Measurements from ENCODE around the gene ABCB8. TPM values are rescaled to one million over a fixed set of nuclear protein-coding genes. Genes with fewer than 3 reads are reported as not detected.
A peak's percentile ranks its signal among the peaks of the same experiment; 100 is the strongest.

ABCB8 gene
- polyA plus RNA-seq, 1 donor from 2014 or later, result 21.6 TPM

DNA sequence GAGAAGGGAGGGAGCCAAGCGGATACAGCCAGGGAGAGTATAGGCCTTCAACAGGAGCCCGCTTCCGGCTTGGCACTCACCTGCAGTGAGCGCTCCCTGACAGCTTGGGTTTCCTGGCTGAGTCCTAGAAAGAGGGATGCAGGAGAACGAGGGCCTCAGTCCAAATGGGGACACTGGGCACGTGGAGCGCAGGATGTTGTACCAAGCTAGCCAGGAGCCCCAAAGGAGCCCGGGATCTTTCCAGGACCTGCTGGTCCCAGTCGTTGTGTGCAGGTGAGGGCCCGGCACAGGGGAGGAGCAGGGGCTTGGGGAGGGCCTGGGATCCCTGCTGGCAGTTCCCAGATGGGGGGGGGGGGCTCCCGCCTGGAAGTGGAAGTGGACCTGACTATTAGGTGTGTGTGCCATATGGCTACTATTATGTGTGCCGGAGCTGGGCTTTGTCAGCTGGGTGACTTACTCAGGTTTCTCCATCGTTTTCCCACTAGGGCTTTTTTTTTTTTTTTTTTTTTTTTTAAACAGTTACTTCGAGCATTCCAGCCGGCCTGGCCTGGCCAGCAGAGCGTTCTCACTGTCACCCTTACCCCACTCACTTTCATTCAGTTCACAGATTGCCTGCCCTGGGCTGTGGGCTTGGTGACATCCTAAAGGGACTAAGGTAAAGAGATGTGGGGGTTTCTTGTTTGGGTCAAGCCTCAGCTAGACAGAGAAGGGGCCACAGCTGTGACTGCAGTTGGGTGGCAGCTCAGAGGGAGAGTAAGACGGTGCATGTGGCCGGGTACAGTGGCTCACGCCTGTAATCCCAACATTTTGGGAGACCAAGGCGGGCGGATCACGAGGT is 61.9 kb downstream of the ABCB8 start:
- Mint-ChIP-seq H3K9me3 (no peaks in the 10 kb centered on the region), H3K27me3 (no peaks in the 10 kb centered on the region), H3K27ac (peak overlapping the region in 1 of 3 donors; percentile 84), H3K4me1 (peaks cover 1 to 16% (median 14%) of the 10 kb centered on the region in 3 donors), H3K4me3 (peak overlapping the region in 1 of 4 donors; percentile 20), H3K36me3 (no peaks in the 10 kb centered on the region)

DNA sequence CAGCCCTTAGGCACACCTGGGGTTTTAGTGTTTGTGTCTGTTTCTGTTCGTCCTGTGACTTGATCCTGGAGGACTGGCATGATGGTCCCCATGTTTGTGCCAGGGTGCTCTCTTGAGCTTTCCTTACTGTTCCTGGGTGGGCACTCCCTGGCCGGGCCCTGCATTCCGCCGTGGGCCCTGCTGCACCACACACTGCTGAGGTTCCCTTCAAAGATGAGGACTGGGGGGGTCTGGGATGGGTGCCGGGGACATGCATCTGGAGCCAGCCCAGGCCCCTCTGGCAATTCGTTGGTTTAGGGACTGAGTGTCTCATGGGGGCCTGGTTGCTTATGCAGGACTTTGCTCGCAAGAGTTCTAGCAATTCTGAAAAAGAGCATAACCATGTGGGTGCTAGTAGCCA is 62.8 kb downstream of the ABCB8 start:
- Mint-ChIP-seq H3K27me3 (no peaks in the 10 kb centered on the region), H3K4me1 (peaks cover 0 to 12% (median 9%) of the 10 kb centered on the region in 3 donors), H3K27ac (peak overlapping the region in 2 of 3 donors; percentile 23 to 26), H3K4me3 (peak overlapping the region in 1 of 4 donors; percentile 2), H3K36me3 (no peaks in the 10 kb centered on the region), H3K9me3 (no peaks in the 10 kb centered on the region)

DNA sequence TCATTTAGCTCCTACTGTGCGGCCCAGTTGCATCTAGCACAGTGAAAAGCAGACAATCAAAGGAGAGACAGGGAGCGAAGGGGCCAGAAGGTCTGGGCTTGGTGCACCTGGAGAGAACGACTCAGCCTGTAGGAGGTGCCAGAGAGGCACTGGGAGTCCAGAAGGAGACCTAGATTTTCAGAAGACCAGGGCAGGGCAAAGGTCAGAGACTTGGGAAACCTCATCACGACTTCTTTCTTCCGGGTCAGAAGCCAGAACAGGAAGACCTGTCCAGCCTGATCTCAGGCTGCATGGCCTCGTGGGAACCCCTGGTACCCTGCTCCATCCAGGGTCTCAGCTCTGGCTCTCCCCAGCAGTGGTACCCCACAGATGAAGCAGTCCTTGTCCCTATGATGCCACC is 63.2 kb downstream of the ABCB8 start:
- Mint-ChIP-seq H3K9me3 (no peaks in the 10 kb centered on the region), H3K4me3 (peak overlapping the region in 2 of 4 donors; percentile 2 to 33), H3K4me1 (peaks cover 0 to 12% (median 9%) of the 10 kb centered on the region in 3 donors), H3K36me3 (no peaks in the 10 kb centered on the region), H3K27me3 (no peaks in the 10 kb centered on the region), H3K27ac (peak overlapping the region in 1 of 3 donors; percentile 26)

DNA sequence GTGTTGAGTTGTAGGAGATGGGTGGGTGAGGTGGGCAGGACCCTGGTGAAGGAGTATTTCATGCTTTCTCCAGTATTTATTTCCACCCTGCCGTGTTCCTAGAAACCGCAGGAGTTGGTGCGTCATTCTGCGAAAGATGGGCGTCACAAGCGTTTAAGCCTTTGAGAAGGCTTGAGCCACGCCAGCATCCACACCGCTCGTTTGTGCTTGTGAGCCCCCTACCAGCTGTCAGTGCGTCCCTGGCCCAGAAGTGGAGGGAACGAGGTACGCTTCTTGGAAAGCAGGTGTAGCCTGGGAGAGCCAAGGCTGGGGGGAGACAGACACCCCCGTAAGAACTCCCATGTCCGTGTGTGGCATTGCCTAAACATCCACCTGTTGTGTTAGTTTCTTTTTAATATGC is 63.7 kb downstream of the ABCB8 start:
- Mint-ChIP-seq H3K27ac (no peak overlapping the region), H3K9me3 (no peaks in the 10 kb centered on the region), H3K27me3 (no peaks in the 10 kb centered on the region), H3K36me3 (no peaks in the 10 kb centered on the region), H3K4me3 (no peak overlapping the region), H3K4me1 (peaks cover 0 to 12% (median 9%) of the 10 kb centered on the region in 3 donors)

- H3K9me3 Mint-ChIP-seq, result no peaks in the 10 kb centered on the region
- H3K27me3 Mint-ChIP-seq, result no peaks in the 10 kb centered on the region
- no peaks in the 10 kb centered on the region for H3K36me3 Mint-ChIP-seq
- H3K4me1 Mint-ChIP-seq, result peaks cover 0 to 9% (median 4%) of the 10 kb centered on the region in 3 donors
- no peak overlapping the region for H3K4me3 Mint-ChIP-seq
- no peak overlapping the region for H3K27ac Mint-ChIP-seq
Measured at GRCh38 chr7:151093748-151094147, 65.5 kb downstream of the ABCB8 start.

- peak overlapping the region in 1 of 3 donors; percentile 85 for H3K27ac Mint-ChIP-seq
- no peaks in the 10 kb centered on the region for H3K9me3 Mint-ChIP-seq
- H3K36me3 Mint-ChIP-seq, result no peaks in the 10 kb centered on the region
- H3K27me3 Mint-ChIP-seq, result no peaks in the 10 kb centered on the region
- H3K4me1 Mint-ChIP-seq, result peaks cover 0 to 3% (median 2%) of the 10 kb centered on the region in 3 donors
- H3K4me3 Mint-ChIP-seq, result no peak overlapping the region
Measured at GRCh38 chr7:151094675-151095074, 66.4 kb downstream of the ABCB8 start.

- no peak overlapping the region for H3K4me3 Mint-ChIP-seq
- peaks cover 0 to 3% (median 2%) of the 10 kb centered on the region in 3 donors for H3K4me1 Mint-ChIP-seq
- H3K9me3 Mint-ChIP-seq, result no peaks in the 10 kb centered on the region
- H3K27ac Mint-ChIP-seq, result peak overlapping the region in 1 of 3 donors; percentile 85
- no peaks in the 10 kb centered on the region for H3K36me3 Mint-ChIP-seq
- no peaks in the 10 kb centered on the region for H3K27me3 Mint-ChIP-seq
Measured at GRCh38 chr7:151095123-151095797, 67.0 kb downstream of the ABCB8 start.

- Mint-ChIP-seq H3K27ac (no peak overlapping the region), H3K9me3 (no peaks in the 10 kb centered on the region), H3K4me1 (peaks cover 0 to 3% (median 2%) of the 10 kb centered on the region in 3 donors), H3K36me3 (no peaks in the 10 kb centered on the region), H3K4me3 (no peak overlapping the region), H3K27me3 (no peaks in the 10 kb centered on the region)
Measured at GRCh38 chr7:151095828-151096475, 67.7 kb downstream of the ABCB8 start.

Other genes with a start within 250 kb of the ABCB8 start
- gene TMEM176B, start 228.1 kb upstream of the ABCB8 start, polyA plus RNA-seq, result 2.4 TPM
- gene TMEM176A, start 227.7 kb upstream of the ABCB8 start, polyA plus RNA-seq, result not detected
- 0.11 TPM for gene AOC1, start 175.9 kb upstream of the ABCB8 start, polyA plus RNA-seq
- 2.5 TPM for gene KCNH2, start 50.1 kb upstream of the ABCB8 start, polyA plus RNA-seq
- 2.0 TPM for gene NOS3, start 37.4 kb upstream of the ABCB8 start, polyA plus RNA-seq
- 11.2 TPM for gene ATG9B, start 4.0 kb upstream of the ABCB8 start, polyA plus RNA-seq
- gene ASIC3, start 20.1 kb downstream of the ABCB8 start, polyA plus RNA-seq, result not detected
- gene CDK5, start 29.4 kb downstream of the ABCB8 start, polyA plus RNA-seq, result 11.4 TPM
- 17.8 TPM for gene SLC4A2, start 31.1 kb downstream of the ABCB8 start, polyA plus RNA-seq
- gene FASTK, start 52.4 kb downstream of the ABCB8 start, polyA plus RNA-seq, result 55.4 TPM
- 72.6 TPM for gene TMUB1, start 55.0 kb downstream of the ABCB8 start, polyA plus RNA-seq
- 3.5 TPM for gene AGAP3, start 58.0 kb downstream of the ABCB8 start, polyA plus RNA-seq
- not detected for gene GBX1, start 139.2 kb downstream of the ABCB8 start, polyA plus RNA-seq
- gene ASB10, start 158.8 kb downstream of the ABCB8 start, polyA plus RNA-seq, result not detected
- not detected for gene H2BK1, start 182.0 kb downstream of the ABCB8 start, polyA plus RNA-seq
- gene ABCF2, start 198.8 kb downstream of the ABCB8 start, polyA plus RNA-seq, result 34.2 TPM
- 25.4 TPM for gene CHPF2, start 204.0 kb downstream of the ABCB8 start, polyA plus RNA-seq
- 1.1 TPM for gene SMARCD3, start 220.2 kb downstream of the ABCB8 start, polyA plus RNA-seq

Data from IgD-negative memory B cell (primary cell).